Esophagus squamous epithelium (tissue), 5 donors: Measurements from ENCODE around the gene INO80E. TPM values are rescaled to one million over a fixed set of nuclear protein-coding genes. Genes with fewer than 3 reads are reported as not detected.

ENCODE experiments used
- DNase-seq: peaks from one replicate; lab custom pipeline; 2025; lab: John Stamatoyannopoulos, UW
- H3K27ac ChIP-seq, 4 donors: fragments of 200-600 bp; sonication (generic); one replicate each; pipeline ENCODE4 v1.5.1; 2016 to 2019; ENCODE audit warnings: mild to moderate bottlenecking in 1 of 4
- H3K27me3 ChIP-seq, 4 donors: fragments of 200-600 bp; sonication (generic); 1 replicate in 3 of 4; 2 replicates in 1 of 4; pipeline versions ENCODE4 v1.5.1 to v1.6.0; 2017 to 2021; ENCODE audit warnings: antibody characterized with exemption in 1 of 4
- H3K36me3 ChIP-seq, 3 donors: fragments of 200-600 bp; sonication (generic); one replicate each; pipeline ENCODE4 v1.5.1; 2016 to 2019
- H3K4me1 ChIP-seq, 3 donors: fragments of 200-600 bp; sonication (generic); one replicate each; pipeline ENCODE4 v1.5.1; 2017 to 2019
- H3K4me3 ChIP-seq, 4 donors: fragments of 200-600 bp; sonication (generic); 1 replicate in 3 of 4; 2 replicates in 1 of 4; pipeline ENCODE4 v1.5.1; 2016 to 2019; ENCODE audit warnings: mild to moderate bottlenecking in 2 of 4, moderate library complexity in 1 of 4
- H3K9me3 ChIP-seq, 3 donors: fragments of 200-600 bp; sonication (generic); one replicate each; pipeline ENCODE4 v1.5.1; 2016 to 2019
- POLR2A ChIP-seq, 4 donors: fragments of 450-650 bp; IDR thresholded peaks; one replicate each; pipeline ENCODE4 v1.6.1; 2017; ENCODE audit warnings: antibody characterized with exemption in 4 of 4, mild to moderate bottlenecking in 4 of 4, moderate library complexity in 3 of 4
- WGBS, 2 donors: methylation state at CpG; one replicate each; pipeline ENCODE4 v1.1.5; 2018; 5-methylcytosine and 5-hydroxymethylcytosine counted together
- intact Hi-C: fragments of 100-400 bp; cut with DNase I; formaldehyde crosslinking; loops from one replicate; pipeline ENCODE4 v1.15.0; 2022
- total RNA-seq, 4 donors: library from RNA; depleted of rRNA; stranded (reverse); fragments of >200 nt; gene quantifications; one replicate each; pipeline ENCODE4 v1.1.0, GENCODE V29; 2016
- TF ChIP-seq, protein P1 (sequence below), 6 experiments: fragments of 450-650 bp in 4 of 6; fragments of 200-600 bp in 2 of 6; sonication (generic) in 2 of 6; IDR thresholded peaks; one replicate each; pipeline ENCODE4 v1.5.1; 2016 to 2019; ENCODE audit warnings: antibody characterized with exemption in 6 of 6, mild to moderate bottlenecking in 4 of 6, moderate library complexity in 4 of 6
- donor health status: DM: yes; HTN: yes; CAD: no.

INO80E gene
- total RNA-seq, 4 donors from 2014 or later: 34.3 to 59.9 (median 48.0) TPM

DNA sequence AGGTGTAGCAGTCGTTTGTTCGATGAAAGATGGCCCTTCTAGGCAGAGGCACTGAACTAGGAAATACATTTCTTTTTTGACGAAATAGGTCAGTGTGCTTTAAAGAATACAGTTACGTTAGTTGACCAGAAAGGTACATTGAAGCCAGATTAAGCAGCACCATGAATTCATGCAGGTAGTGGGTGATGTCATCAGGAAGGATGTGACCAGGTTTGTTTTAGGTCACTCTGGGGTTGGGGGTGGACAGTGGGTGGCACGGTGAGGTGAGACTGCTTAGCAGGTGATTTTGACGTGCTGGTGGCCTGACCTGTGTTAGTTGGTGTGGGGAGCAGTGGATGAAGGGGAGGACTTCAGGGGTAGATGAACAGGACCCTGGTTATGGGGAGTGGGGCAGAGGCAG is 3.6 kb downstream of the INO80E start:
- Histone ChIP-seq H3K4me1 (peaks cover 10 to 19% (median 14%) of the 10 kb centered on the region in 3 donors), H3K27ac (no peak overlapping the region), H3K9me3 (no peaks in the 10 kb centered on the region), H3K4me3 (no peak overlapping the region), H3K36me3 (peaks cover 0 to 67% (median 10%) of the 10 kb centered on the region in 3 donors), H3K27me3 (no peaks in the 10 kb centered on the region)
- TF ChIP-seq, protein P1, sequence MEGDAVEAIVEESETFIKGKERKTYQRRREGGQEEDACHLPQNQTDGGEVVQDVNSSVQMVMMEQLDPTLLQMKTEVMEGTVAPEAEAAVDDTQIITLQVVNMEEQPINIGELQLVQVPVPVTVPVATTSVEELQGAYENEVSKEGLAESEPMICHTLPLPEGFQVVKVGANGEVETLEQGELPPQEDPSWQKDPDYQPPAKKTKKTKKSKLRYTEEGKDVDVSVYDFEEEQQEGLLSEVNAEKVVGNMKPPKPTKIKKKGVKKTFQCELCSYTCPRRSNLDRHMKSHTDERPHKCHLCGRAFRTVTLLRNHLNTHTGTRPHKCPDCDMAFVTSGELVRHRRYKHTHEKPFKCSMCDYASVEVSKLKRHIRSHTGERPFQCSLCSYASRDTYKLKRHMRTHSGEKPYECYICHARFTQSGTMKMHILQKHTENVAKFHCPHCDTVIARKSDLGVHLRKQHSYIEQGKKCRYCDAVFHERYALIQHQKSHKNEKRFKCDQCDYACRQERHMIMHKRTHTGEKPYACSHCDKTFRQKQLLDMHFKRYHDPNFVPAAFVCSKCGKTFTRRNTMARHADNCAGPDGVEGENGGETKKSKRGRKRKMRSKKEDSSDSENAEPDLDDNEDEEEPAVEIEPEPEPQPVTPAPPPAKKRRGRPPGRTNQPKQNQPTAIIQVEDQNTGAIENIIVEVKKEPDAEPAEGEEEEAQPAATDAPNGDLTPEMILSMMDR (IDR thresholded peaks at IDR 0.05): no peak
- TF ChIP-seq POLR2A (IDR thresholded peaks at IDR 0.05): no peak
- intact Hi-C loops: no loop called here
- DNase-seq: no peak
- 88 to 90% methylated on average over 6 of the region's 6 CpGs for WGBS, 2 donors

DNA sequence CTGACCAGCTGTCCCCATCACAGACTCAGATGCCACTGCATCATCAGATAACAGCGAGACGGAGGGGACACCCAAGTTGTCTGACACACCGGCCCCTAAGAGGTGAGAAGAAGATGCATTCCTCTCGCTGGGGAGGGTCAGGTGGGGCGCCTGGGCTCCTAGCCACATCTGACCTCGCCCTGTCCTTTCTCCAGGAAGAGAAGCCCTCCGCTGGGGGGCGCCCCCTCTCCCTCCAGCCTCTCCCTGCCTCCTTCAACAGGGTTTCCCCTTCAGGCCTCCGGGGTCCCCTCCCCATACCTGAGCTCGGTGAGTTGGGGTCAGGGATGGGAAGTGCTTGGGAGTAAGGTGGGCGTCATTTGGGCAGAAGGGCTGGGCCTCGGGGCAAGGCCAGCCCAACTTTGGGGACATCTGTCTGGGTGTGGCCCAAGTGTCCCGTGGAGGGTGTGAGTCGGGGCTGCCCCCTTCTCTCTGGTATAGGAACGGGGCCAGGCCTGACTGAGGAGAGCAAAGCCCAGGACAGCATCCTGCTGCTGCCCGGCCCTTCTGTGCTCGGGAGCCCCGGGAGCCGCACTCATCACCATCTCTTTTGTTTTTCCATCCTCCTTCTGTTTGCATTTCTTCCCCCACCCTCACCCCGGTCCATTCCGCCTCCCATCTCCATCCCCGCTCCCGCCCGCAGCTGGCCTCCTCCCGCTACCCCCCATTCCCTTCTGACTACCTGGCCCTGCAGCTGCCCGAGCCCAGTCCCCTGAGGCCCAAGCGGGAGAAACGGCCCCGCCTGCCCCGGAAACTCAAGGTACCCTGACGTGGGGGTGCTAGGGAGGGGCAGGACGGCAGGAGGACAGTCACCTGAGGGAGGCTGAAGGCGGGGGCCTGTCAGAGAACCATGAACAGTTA is 4.9 kb downstream of the INO80E start:
- no peak for DNase-seq
- Histone ChIP-seq H3K9me3 (no peaks in the 10 kb centered on the region), H3K27me3 (no peaks in the 10 kb centered on the region), H3K4me1 (peaks cover 7 to 22% (median 8%) of the 10 kb centered on the region in 3 donors), H3K4me3 (no peak overlapping the region), H3K36me3 (peaks cover 0 to 67% (median 10%) of the 10 kb centered on the region in 3 donors), H3K27ac (no peak overlapping the region)
- intact Hi-C loops: no loop called here
- TF ChIP-seq, protein P1 (IDR thresholded peaks at IDR 0.05): no peak
- no peak for TF ChIP-seq POLR2A (IDR thresholded peaks at IDR 0.05)
- WGBS, 2 donors: 83 to 85% methylated on average over 6 to 14 of the region's 33 CpGs

DNA sequence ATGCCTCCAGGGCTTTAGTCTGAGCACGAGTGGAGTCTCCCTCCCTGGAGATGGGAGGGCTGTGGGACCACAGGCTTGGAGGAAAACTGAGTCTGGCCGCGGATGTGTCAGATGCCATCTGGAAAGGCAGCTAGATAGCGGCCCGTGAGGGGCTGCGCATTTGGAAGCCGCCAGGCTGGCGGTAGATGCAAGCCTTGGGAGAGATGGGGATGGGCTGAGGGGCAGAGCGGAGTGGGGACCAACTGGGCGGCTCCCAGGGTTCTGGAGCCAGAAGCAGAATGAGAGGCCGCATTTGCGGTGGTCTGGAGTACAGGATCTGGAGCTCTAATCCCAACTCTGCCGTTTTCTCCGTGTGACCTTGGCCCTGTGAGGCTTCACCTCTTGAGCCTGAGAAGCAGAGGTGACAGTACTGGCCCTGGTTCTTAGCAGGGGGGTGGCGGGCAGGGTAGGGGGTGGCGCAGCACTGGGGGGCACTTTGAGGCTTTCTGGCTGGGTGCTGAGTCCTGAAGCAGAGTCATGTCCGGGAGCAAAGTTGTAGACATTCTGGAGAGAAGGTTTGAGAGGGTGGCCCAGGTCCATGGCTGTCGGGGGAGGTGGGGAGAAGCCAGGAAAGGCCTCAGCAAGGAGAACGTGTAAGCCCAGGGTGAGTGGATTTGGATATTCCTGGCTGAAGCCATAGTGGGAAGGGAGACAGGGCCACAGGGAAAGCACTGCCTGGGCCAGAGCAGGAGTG is 6.7 kb downstream of the INO80E start:
- H3K4me3 ChIP-seq: no peak overlapping the region
- intact Hi-C loops: no loop called here
- no peak for DNase-seq
- TF ChIP-seq, protein P1 (IDR thresholded peaks at IDR 0.05): no peak
- no peak for TF ChIP-seq POLR2A (IDR thresholded peaks at IDR 0.05)
- no peaks in the 10 kb centered on the region for H3K9me3 ChIP-seq
- peaks cover 0 to 11% (median 0%) of the 10 kb centered on the region in 4 donors for H3K27me3 ChIP-seq
- peaks cover 0 to 10% (median 0%) of the 10 kb centered on the region in 3 donors for H3K4me1 ChIP-seq
- H3K27ac ChIP-seq: no peak overlapping the region
- peaks cover 0 to 64% (median 10%) of the 10 kb centered on the region in 3 donors for H3K36me3 ChIP-seq
- WGBS, 2 donors: 82 to 86% methylated on average over 15 to 17 of the region's 19 CpGs

DNA sequence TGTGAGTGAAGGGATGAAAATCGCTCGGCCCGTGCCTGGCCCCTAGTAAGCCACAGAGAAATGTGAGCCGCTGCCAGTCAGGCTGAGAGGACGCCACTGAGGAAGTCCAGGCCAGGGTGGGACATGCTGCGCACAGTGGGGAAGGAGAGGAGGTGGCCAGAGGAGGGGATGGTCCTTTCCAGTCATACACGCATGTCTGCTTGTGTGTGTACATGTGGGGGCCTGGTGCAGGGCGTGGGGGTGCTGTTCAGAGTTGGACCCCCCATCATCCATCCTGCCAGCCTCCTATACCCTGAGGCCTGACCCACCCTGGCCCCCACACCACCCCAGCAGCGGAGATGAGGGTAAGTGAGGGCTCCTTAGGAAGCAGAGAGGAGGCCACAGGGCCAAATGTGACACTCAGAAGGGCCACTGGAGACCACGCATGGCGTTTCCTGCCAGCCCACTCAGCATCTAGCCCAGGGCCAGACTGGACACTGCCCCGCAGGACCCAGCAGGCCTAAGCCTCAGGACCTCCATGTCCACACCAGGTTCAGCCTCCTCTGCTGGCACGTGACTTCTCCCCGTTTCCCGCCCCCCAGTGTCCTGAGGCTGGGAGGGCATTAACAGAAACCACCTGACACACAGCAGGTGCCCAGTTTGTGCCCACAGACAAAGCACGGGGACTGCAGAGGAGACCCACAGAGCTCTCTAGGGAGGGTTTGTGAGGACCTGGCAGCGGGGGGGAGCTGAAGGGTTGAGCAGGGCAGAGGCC is 7.8 kb downstream of the INO80E start:
- Histone ChIP-seq H3K36me3 (peaks cover 0 to 53% (median 10%) of the 10 kb centered on the region in 3 donors), H3K4me3 (no peak overlapping the region), H3K27me3 (peaks cover 0 to 22% (median 0%) of the 10 kb centered on the region in 4 donors), H3K9me3 (no peaks in the 10 kb centered on the region), H3K27ac (no peak overlapping the region), H3K4me1 (peaks cover 0 to 10% (median 0%) of the 10 kb centered on the region in 3 donors)
- intact Hi-C loops: no loop called here
- TF ChIP-seq POLR2A (IDR thresholded peaks at IDR 0.05): no peak
- TF ChIP-seq, protein P1 (IDR thresholded peaks at IDR 0.05): no peak
- DNase-seq: no peak
- 64 to 90% methylated on average over 2 to 3 of the region's 17 CpGs for WGBS, 2 donors
